ENCODE data around the gene DHDH.

DHDH gene

DNA sequence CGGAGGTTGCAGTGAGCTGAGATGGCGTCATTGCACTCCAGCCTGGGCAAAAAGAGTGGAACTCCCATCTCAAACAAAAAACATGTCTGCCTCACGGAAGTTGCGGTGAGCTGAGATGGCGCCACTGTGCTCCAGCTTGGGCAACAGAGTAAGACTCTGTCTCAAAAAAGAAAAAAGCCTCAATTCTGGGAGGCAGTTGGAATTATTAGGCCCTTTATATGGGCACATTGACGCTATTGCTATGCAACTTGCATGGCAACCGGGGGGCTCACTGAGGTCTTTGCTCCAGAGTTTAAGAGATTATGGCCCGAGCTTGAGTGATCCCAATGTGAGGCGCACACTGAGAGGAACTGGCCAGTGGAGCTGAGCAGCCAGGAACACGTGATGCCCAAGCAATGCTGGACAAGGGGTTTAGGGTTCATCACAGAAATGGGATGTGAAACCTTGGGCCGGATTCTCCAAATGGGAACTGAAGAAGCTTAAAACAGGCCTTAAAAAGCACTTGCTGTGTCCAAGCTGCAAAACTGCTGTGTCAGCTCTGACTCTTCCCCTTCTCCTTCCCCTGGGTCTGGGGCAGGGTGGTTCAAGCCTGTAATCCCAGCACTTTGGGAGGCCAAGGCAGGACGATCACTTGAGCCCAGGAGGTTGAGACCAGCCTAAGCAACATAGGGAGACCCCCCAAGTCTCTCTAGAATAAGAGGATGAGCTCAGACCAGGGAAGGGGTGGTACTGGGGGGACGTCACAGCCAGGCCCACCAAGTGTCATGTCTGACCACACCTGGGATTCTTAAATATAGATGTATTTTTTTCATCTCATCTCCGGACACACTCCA is 34.1 kb downstream of the DHDH start:
- Histone ChIP-seq H3K4me1 (ENCODE audit: control insufficient read depth, insufficient read depth, low read length, poor library complexity, severe bottlenecking) (peaks cover 22% of the 10 kb centered on the region), H3K4me3 (ENCODE audit: extremely low read depth, insufficient read depth, low read length, poor library complexity, severe bottlenecking) (peak overlapping the region; percentile 90), H3K36me3 (ENCODE audit: control insufficient read depth, insufficient read depth, low read length) (peaks cover 52% of the 10 kb centered on the region), H3K9me3 (ENCODE audit: control insufficient read depth, low read length) (no peaks in the 10 kb centered on the region), H3K27ac (ENCODE audit: low read depth, low read length, severe bottlenecking) (peak overlapping the region; percentile 43)
- 96 to 99% methylated on average over 11 to 13 of the region's 14 CpGs for WGBS, 2 experiments (ENCODE audit: insufficient coverage in 2 of 2)

DNA sequence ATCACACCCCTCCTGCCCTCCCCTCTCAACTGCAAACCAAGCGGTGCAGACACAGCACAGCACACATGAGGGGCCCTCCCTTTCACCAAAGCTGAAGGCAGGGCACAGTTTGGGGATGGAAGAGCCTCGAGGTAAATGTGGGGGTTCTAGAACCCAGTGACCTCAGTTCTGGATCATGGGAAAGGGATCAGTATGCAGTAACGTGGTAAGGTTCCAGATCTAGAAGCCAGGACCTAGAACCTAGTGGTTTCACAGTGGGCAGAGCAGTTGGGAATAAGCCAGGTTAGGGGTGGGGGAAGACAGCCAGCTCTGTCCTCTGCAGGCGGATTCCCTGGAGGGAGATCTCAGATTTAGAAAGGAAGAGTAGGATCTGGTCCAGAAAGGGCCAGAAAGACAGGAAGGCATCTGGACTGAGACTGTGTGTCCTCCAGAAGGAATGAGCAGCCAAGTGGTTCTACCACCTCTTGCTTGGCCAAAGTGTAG is 34.7 kb downstream of the DHDH start:
- Histone ChIP-seq H3K27ac (ENCODE audit: low read depth, low read length, severe bottlenecking) (no peak overlapping the region), H3K36me3 (ENCODE audit: control insufficient read depth, insufficient read depth, low read length) (peaks cover 59% of the 10 kb centered on the region), H3K9me3 (ENCODE audit: control insufficient read depth, low read length) (no peaks in the 10 kb centered on the region), H3K4me1 (ENCODE audit: control insufficient read depth, insufficient read depth, low read length, poor library complexity, severe bottlenecking) (peaks cover 16% of the 10 kb centered on the region), H3K4me3 (ENCODE audit: extremely low read depth, insufficient read depth, low read length, poor library complexity, severe bottlenecking) (no peak overlapping the region)
- WGBS, 2 experiments (ENCODE audit: insufficient coverage in 2 of 2): 100% methylated on average over 2 to 3 of the region's 4 CpGs

DNA sequence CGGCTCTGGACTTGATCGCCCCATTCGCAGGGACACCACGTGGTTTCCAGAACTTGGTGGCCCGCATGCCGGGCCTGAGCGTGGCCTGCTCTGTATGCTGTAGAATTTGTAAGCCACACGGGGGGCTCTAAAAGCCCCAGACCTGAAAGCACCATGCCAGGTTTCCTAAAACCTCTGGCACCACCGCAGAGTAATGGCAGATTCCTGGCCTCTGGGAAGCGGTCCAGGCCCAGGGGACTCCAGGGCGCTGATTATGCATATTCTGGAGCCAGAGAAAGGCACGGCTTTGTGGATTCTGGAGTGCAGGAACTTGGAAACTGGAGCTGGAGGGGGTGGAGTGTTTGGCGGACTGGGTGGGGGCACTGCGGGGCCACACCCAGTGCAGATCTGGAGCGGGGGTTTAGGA is 35.3 kb downstream of the DHDH start:
- Histone ChIP-seq H3K36me3 (ENCODE audit: control insufficient read depth, insufficient read depth, low read length) (peaks cover 62% of the 10 kb centered on the region), H3K4me1 (ENCODE audit: control insufficient read depth, insufficient read depth, low read length, poor library complexity, severe bottlenecking) (peaks cover 10% of the 10 kb centered on the region), H3K4me3 (ENCODE audit: extremely low read depth, insufficient read depth, low read length, poor library complexity, severe bottlenecking) (no peak overlapping the region), H3K9me3 (ENCODE audit: control insufficient read depth, low read length) (no peaks in the 10 kb centered on the region), H3K27ac (ENCODE audit: low read depth, low read length, severe bottlenecking) (no peak overlapping the region)
- WGBS, 2 experiments (ENCODE audit: insufficient coverage in 2 of 2): 96 to 100% methylated on average over 11 to 15 of the region's 15 CpGs

DNA sequence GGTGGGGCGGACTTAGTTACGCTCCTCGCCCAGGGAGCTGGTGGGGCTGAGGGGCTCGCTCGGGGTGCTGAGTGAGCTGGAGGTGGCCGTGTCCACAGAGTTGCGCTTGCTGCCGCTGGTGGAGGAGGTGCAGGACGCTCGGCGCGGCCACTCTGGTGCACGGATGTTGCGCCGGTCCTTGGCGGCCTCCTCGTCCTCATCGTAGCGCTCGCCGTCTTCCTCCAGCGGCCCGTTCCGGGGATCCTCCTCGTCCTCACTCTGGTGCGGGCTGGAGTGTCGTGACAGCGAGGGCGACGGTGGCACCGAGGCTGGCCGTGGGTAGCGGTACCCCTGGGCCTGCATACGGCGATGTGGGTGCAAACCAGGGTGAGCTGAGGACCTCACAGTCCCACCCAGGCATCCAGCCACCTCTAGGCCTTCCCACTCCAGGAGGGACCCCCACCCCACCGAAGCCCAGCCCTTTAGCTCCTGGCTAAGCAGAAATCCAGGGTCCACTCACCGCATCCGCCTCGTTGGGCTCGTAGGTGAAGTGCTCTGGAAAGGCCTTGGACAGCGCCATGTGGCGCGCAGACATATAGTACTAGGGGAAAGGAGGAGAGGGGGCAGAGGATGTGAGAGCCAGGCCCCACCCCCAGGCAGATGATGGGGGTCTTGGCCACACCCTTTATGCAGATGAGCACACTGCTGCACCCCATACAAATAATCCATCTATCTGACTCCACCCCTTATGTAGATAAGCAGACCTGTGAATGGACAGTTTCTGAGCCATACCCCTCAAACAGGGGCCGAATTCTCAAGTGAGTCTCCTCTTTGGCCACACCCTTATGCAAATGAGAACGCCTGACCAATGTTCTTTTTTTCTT is 36.0 kb downstream of the DHDH start:
- 95 to 98% methylated on average over 27 to 36 of the region's 45 CpGs for WGBS, 2 experiments (ENCODE audit: insufficient coverage in 2 of 2)
- H3K9me3 ChIP-seq (ENCODE audit: control insufficient read depth, low read length): no peaks in the 10 kb centered on the region
- H3K4me3 ChIP-seq (ENCODE audit: extremely low read depth, insufficient read depth, low read length, poor library complexity, severe bottlenecking): no peak overlapping the region
- H3K4me1 ChIP-seq (ENCODE audit: control insufficient read depth, insufficient read depth, low read length, poor library complexity, severe bottlenecking): peaks cover 3% of the 10 kb centered on the region
- no peak overlapping the region for H3K27ac ChIP-seq (ENCODE audit: low read depth, low read length, severe bottlenecking)
- H3K36me3 ChIP-seq (ENCODE audit: control insufficient read depth, insufficient read depth, low read length): peaks cover 69% of the 10 kb centered on the region

DNA sequence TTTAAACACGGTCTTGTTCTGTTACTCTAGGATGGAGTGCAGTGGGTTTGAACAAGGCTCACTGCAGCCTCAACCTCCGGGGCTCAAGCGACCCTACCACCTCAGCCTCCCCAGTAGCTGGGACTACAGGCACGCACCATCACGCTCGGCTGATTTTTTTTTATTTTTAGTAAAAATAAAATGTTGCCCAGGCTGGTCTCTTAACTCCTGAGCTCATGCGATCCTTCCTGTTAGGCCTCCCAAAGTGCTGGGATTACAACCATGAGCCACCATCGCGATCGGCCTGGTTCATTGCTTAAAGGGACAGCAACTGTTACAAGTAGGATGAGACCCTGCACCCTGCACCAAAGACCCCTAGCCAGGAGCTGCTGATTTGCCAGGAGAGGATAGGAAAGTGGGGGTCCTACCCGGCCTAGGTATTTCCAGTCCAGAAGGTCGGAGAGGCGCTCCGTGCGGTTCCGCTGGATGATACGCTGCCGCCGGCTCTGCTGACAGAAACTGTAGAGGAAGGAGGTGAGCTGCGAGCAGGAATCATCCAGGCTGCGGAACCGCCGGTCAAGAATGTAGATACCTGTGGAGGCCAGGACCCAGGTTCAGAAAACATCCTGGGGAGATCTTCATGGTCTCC is 36.8 kb downstream of the DHDH start:
- no peak overlapping the region for H3K4me3 ChIP-seq (ENCODE audit: extremely low read depth, insufficient read depth, low read length, poor library complexity, severe bottlenecking)
- peaks cover 70% of the 10 kb centered on the region for H3K36me3 ChIP-seq (ENCODE audit: control insufficient read depth, insufficient read depth, low read length)

DNA sequence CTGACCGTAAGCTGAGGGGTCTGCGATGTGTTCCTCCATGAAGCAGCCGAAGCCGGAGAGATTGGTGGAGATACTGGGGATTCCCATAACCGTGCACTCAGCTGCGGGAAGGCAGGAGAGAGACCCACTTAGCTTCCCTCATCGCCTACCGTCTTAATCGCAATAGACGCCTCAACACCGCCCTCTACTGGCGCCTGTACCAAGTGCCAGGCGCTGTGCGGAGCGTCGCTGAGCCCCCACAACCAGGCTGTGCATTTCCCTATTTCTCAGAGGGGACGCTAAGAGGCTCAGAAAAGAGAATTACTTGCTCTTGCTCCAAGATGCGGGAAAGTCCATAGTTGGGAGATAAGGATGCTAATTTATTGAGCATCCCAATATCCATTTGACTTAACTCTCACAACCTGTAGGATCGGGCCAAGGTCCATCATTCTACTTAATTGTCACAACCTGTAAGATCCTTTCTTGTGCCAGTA is 37.5 kb downstream of the DHDH start:
- 19 to 45% methylated on average over 9 to 14 of the region's 19 CpGs for WGBS, 2 experiments (ENCODE audit: insufficient coverage in 2 of 2)
- Histone ChIP-seq H3K4me1 (ENCODE audit: control insufficient read depth, insufficient read depth, low read length, poor library complexity, severe bottlenecking) (no peaks in the 10 kb centered on the region), H3K27ac (ENCODE audit: low read depth, low read length, severe bottlenecking) (no peak overlapping the region), H3K36me3 (ENCODE audit: control insufficient read depth, insufficient read depth, low read length) (peaks cover 70% of the 10 kb centered on the region), H3K9me3 (ENCODE audit: control insufficient read depth, low read length) (no peaks in the 10 kb centered on the region), H3K4me3 (ENCODE audit: extremely low read depth, insufficient read depth, low read length, poor library complexity, severe bottlenecking) (no peak overlapping the region)

More for the DNA sequence above, 36.8 kb downstream of the DHDH start:
- H3K9me3 ChIP-seq (ENCODE audit: control insufficient read depth, low read length): no peaks in the 10 kb centered on the region
- 94 to 97% methylated on average over 18 to 19 of the region's 23 CpGs for WGBS, 2 experiments (ENCODE audit: insufficient coverage in 2 of 2)
- H3K4me1 ChIP-seq (ENCODE audit: control insufficient read depth, insufficient read depth, low read length, poor library complexity, severe bottlenecking): no peaks in the 10 kb centered on the region
- no peak overlapping the region for H3K27ac ChIP-seq (ENCODE audit: low read depth, low read length, severe bottlenecking)

DNA sequence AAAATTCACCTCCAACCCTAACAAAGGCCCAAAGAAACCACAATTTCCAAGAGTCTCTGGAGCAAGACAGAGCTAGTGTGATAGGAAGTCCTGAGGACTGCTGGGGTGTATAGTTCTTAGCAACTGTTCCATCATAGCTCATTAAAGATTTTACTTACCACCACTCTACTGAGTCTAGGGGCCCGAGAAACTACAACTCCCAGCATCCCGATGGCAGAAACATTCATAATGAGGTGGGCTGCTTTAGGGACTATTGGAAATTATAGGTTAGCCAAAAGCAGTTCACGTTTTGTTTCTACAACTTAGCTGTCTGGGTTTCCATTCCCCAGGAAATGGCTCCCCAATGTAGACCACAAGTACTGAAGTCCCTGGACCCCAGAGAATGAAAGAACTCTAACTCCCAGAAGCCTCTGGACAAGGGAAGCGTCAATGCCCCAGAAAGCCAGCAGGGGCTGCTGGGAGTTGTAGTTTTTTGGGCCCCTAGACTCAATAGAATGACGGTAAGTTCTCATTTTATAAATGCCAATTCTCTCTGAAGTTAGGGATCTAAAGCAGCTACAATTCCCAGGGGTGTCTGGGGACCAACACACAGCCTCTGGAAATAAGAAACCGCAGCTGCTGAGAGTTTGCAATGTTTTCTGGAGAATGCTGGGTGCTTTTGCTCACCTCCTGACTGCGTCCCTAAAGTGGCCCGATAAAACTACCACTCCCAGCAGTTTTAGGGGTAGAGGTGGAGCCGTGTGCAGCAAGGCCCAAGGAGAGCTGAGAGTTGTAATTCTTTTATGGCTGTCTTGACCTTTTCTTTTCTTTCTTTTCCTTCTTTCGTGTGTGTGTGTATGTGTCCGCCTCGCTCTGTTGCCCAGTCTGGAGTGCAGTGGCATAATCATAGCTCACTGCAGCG is 42.7 kb downstream of the DHDH start:
- Histone ChIP-seq H3K36me3 (ENCODE audit: control insufficient read depth, insufficient read depth, low read length) (peaks cover 64% of the 10 kb centered on the region), H3K4me3 (ENCODE audit: extremely low read depth, insufficient read depth, low read length, poor library complexity, severe bottlenecking) (no peak overlapping the region)

DNA sequence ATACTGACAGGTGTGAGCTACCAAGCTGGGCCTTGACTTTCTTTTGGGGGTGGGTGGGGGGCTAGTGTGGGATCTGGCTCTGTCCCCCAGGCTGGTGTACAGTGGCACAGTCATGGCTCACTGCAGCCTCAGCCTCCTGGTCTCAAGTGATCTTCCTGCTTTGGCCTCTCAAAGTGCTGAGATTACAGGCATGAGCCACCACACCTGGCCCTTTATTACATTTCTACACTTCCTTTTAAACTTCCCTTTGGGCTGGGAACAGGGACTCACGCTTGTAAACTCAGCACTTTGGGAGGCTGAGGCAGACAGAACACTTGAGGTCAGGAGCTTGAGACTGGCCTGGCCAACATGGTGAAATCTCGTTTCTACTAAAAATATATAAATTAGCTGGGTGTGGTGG is 43.6 kb downstream of the DHDH start:
- WGBS, 2 experiments (ENCODE audit: insufficient coverage in 2 of 2): 83% methylated on average over 1 to 2 of the region's 2 CpGs
- H3K4me1 ChIP-seq (ENCODE audit: control insufficient read depth, insufficient read depth, low read length, poor library complexity, severe bottlenecking): peaks cover 3% of the 10 kb centered on the region
- no peak overlapping the region for H3K4me3 ChIP-seq (ENCODE audit: extremely low read depth, insufficient read depth, low read length, poor library complexity, severe bottlenecking)
- H3K9me3 ChIP-seq (ENCODE audit: control insufficient read depth, low read length): no peaks in the 10 kb centered on the region
- H3K36me3 ChIP-seq (ENCODE audit: control insufficient read depth, insufficient read depth, low read length): peaks cover 71% of the 10 kb centered on the region
- H3K27ac ChIP-seq (ENCODE audit: low read depth, low read length, severe bottlenecking): no peak overlapping the region

More for the DNA sequence above, 42.7 kb downstream of the DHDH start:
- WGBS, 2 experiments (ENCODE audit: insufficient coverage in 2 of 2): 72 to 96% methylated on average over 6 to 7 of the region's 13 CpGs
- Histone ChIP-seq H3K9me3 (ENCODE audit: control insufficient read depth, low read length) (no peaks in the 10 kb centered on the region), H3K27ac (ENCODE audit: low read depth, low read length, severe bottlenecking) (no peak overlapping the region), H3K4me1 (ENCODE audit: control insufficient read depth, insufficient read depth, low read length, poor library complexity, severe bottlenecking) (peaks cover 3% of the 10 kb centered on the region)

DNA sequence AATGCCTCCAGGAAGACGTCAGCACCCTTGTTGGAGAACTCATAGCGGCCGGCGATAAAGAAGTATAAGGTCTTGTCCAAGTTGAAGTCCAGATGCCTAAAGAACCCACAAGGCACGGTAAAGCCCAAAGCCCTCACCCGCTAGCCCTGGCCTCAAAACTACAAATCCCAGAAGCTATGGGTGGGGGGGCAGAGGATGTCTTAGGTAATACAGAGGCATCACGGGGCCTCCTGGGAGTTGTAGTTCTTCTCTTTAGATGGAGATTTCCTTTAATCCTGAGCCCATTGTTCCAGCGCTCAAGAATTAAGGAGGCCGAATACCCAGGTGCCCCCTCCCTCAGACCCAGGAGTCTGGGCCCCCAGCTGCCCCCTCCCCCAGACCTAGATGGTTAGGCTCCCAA is 48.8 kb downstream of the DHDH start:
- no peak overlapping the region for H3K4me3 ChIP-seq (ENCODE audit: extremely low read depth, insufficient read depth, low read length, poor library complexity, severe bottlenecking)
- peaks cover 80% of the 10 kb centered on the region for H3K36me3 ChIP-seq (ENCODE audit: control insufficient read depth, insufficient read depth, low read length)
- no peaks in the 10 kb centered on the region for H3K9me3 ChIP-seq (ENCODE audit: control insufficient read depth, low read length)
- no peak overlapping the region for H3K27ac ChIP-seq (ENCODE audit: low read depth, low read length, severe bottlenecking)
- WGBS, 2 experiments (ENCODE audit: insufficient coverage in 2 of 2): 94 to 97% methylated on average over 6 to 9 of the region's 9 CpGs
- H3K4me1 ChIP-seq (ENCODE audit: control insufficient read depth, insufficient read depth, low read length, poor library complexity, severe bottlenecking): peaks cover 3% of the 10 kb centered on the region

Measured in mesodermal cell (in vitro differentiated cells).